ENCODE results near the gene FCN3.

FCN3 gene

GRCh38 chr1:27336756-27337155 is 37.9 kb downstream of the FCN3 start:
- DNase-seq: no peak

- DNase-seq: no peak
Observed at GRCh38 chr1:27335506-27336422, 38.9 kb downstream of the FCN3 start.

GRCh38 chr1:27333717-27334279 is 40.8 kb downstream of the FCN3 start:
- no peak for DNase-seq

GRCh38 chr1:27332536-27333281 is 41.9 kb downstream of the FCN3 start:
- DNase-seq: no peak

GRCh38 chr1:27331922-27332321 is 42.7 kb downstream of the FCN3 start:
- no peak for DNase-seq

GRCh38 chr1:27331426-27331825 is 43.2 kb downstream of the FCN3 start:
- no peak for DNase-seq

GRCh38 chr1:27330786-27331185 is 43.8 kb downstream of the FCN3 start:
- no peak for DNase-seq

GRCh38 chr1:27327964-27328363 is 46.7 kb downstream of the FCN3 start:
- DNase-seq: no peak

- DNase-seq: no peak
Observed at GRCh38 chr1:27325286-27325685, 49.3 kb downstream of the FCN3 start.

- no peak for DNase-seq
Observed at GRCh38 chr1:27322569-27323240, 51.9 kb downstream of the FCN3 start.

- peak; percentile 98 for DNase-seq
Observed at GRCh38 chr1:27321813-27322568, 52.6 kb downstream of the FCN3 start, which contains the start of gene TMEM222. Gene TMEM222, plus strand, starts transcription at chr1:27322163. Its CDS starts 35 bp downstream, at chr1:27322198.

All from fibroblast of skin of abdomen (primary cell).